A673 (cell line): ENCODE results near the gene UBA7. TPM values are rescaled to one million over a fixed set of nuclear protein-coding genes. Genes with fewer than 3 reads are reported as not detected.
"Not testable (repeated sequence)": the region's sequence is repeated elsewhere in the genome, so short reads cannot be mapped to it uniquely, and the experiment has no call there.

ENCODE experiments used
- BruUV-seq: library from RNA; stranded (reverse); fragments of 400-500 nt; replicated peaks from 2 replicates; lab custom pipeline; 2021; lab: Mats Ljungman, UMichigan
- CTCF ChIA-PET: fragments of 300-600 bp; sonication (Branson Sonifier 250); formaldehyde crosslinking; loops from one replicate; lab custom pipeline; 2022; ENCODE audit warnings: antibody characterized with exemption; lab: Charles Lee
- POLR2A ChIA-PET: fragments of 300-600 bp; sonication (Branson Sonifier 250); formaldehyde crosslinking; loops from one replicate; lab custom pipeline; 2022; ENCODE audit warnings: antibody characterized with exemption; ENCODE audit not compliant: low non-redundant PET; lab: Charles Lee
- DNase-seq: peaks from one replicate; pipeline ENCODE4 v3.0.0-alpha.2; 2015; ENCODE audit warnings: low spot score
- H3K27ac ChIP-seq: fragments of 200-600 bp; sonication (generic); 2 replicates; pipeline ENCODE4 v1.5.1; 2016; ENCODE audit warnings: mixed run types, low read depth, mild to moderate bottlenecking, mixed read lengths, antibody characterized with exemption, low read length; ENCODE audit not compliant: poor library complexity, severe bottlenecking
- H3K27me3 ChIP-seq: fragments of 200-600 bp; sonication (generic); replicated peaks from 2 replicates; pipeline ENCODE4 v1.6.1; 2017; ENCODE audit warnings: mixed run types, low read depth, mild to moderate bottlenecking, mixed read lengths, antibody characterized with exemption, low read length; ENCODE audit not compliant: insufficient read depth, poor library complexity
- H3K36me3 ChIP-seq: fragments of 200-600 bp; sonication (generic); 2 replicates; pipeline ENCODE4 v1.6.1; 2016; ENCODE audit warnings: mixed run types, mild to moderate bottlenecking, mixed read lengths, antibody characterized with exemption, low read length; ENCODE audit not compliant: insufficient read depth, poor library complexity, severe bottlenecking
- H3K4me1 ChIP-seq: fragments of 200-600 bp; sonication (generic); 2 replicates; pipeline ENCODE4 v1.6.1; 2017; ENCODE audit warnings: mixed run types, mild to moderate bottlenecking, mixed read lengths, antibody characterized with exemption, low read length; ENCODE audit not compliant: insufficient read depth, poor library complexity, severe bottlenecking
- H3K4me3 ChIP-seq: fragments of 200-600 bp; sonication (generic); 2 replicates; pipeline ENCODE4 v1.5.1; 2016; ENCODE audit warnings: low read depth, mixed run types, mild to moderate bottlenecking, mixed read lengths, low read length; ENCODE audit not compliant: poor library complexity, severe bottlenecking
- H3K9me3 ChIP-seq: fragments of 200-600 bp; sonication (generic); 2 replicates; pipeline ENCODE4 v1.6.1; 2016; ENCODE audit warnings: mixed run types, low read depth, mild to moderate bottlenecking, mixed read lengths, antibody characterized with exemption, low read length; ENCODE audit not compliant: poor library complexity, severe bottlenecking
- CTCF ChIP-seq: fragments of 300-800, 200-600 bp; sonication (generic); conservative IDR thresholded peaks from 2 replicates; pipeline ENCODE4 v1.5.1; 2017; ENCODE audit warnings: low read depth, mild to moderate bottlenecking, antibody characterized with exemption, low read length, moderate library complexity, mixed read lengths
- EZH2 ChIP-seq: fragments of 200-600 bp; sonication (generic); IDR thresholded peaks from 2 replicates; pipeline ENCODE4 v1.6.1; 2017; ENCODE audit warnings: borderline replicate concordance, low read depth, mild to moderate bottlenecking, mixed read lengths, antibody characterized with exemption, low read length; ENCODE audit not compliant: poor library complexity, severe bottlenecking
- intact Hi-C: fragments of 100-400 bp; cut with micrococcal nuclease; formaldehyde crosslinking; loops from one replicate; pipeline ENCODE4 v1.10.0; 2022; ENCODE audit not compliant: unreplicated experiment
- total RNA-seq: library from RNA; stranded (reverse); gene quantifications from 2 replicates; pipeline ENCODE4 v1.2.3, GENCODE V29; 2021

Gene UBA7
- total RNA-seq, 1 experiment from 2014 or later = 2.2 TPM

GRCh38 chr3:49831341-49831740 lies 17.6 kb upstream of the UBA7 start:
- Histone ChIP-seq H3K4me3 (no peak overlapping the region), H3K27me3 (no peaks in the 10 kb centered on the region), H3K9me3 (no peaks in the 10 kb centered on the region), H3K36me3 (no peaks in the 10 kb centered on the region), H3K27ac (no peak overlapping the region), H3K4me1 (no peaks in the 10 kb centered on the region)
- DNase-seq = no peak
- POLR2A ChIA-PET = no interaction called here
- no peak for TF ChIP-seq CTCF
- no peak for TF ChIP-seq EZH2
- BruUV-seq = no TSS peak
- CTCF ChIA-PET = no interaction called here
- intact Hi-C loops = no loop called here

GRCh38 chr3:49826016-49826415 lies 12.3 kb upstream of the UBA7 start:
- ChIA-PET POLR2A (no interaction called here), CTCF (no interaction called here)
- H3K9me3 ChIP-seq = no peaks in the 10 kb centered on the region
- intact Hi-C loops = no loop called here
- H3K27me3 ChIP-seq = no peaks in the 10 kb centered on the region
- BruUV-seq = no TSS peak
- no peaks in the 10 kb centered on the region for H3K4me1 ChIP-seq
- TF ChIP-seq CTCF (no peak), EZH2 (no peak)
- no peak overlapping the region for H3K4me3 ChIP-seq
- no peak overlapping the region for H3K27ac ChIP-seq
- H3K36me3 ChIP-seq = no peaks in the 10 kb centered on the region
- DNase-seq = no peak

GRCh38 chr3:49823131-49823530 lies 9.4 kb upstream of the UBA7 start:
- intact Hi-C loops, H3K36me3 ChIP-seq, H3K4me1 ChIP-seq, H3K27me3 ChIP-seq, BruUV-seq, H3K4me3 ChIP-seq, H3K27ac ChIP-seq, DNase-seq, POLR2A ChIA-PET, H3K9me3 ChIP-seq, CTCF ChIA-PET: not testable (repeated sequence)

- intact Hi-C loops = no loop called here
- Histone ChIP-seq H3K27ac (no peak overlapping the region), H3K27me3 (no peaks in the 10 kb centered on the region), H3K4me3 (no peak overlapping the region), H3K4me1 (no peaks in the 10 kb centered on the region), H3K9me3 (no peaks in the 10 kb centered on the region), H3K36me3 (no peaks in the 10 kb centered on the region)
- BruUV-seq = no TSS peak
- ChIA-PET POLR2A (interaction anchor here (0.6 kb wide), 1 partner anchor 166 kb away, joined by 4 read pairs; no protein-coding TSS in a partner anchor), CTCF (interaction anchor here (0.6 kb wide), 1 partner anchor 145 kb away, joined by 3 read pairs; no protein-coding TSS in a partner anchor)
- TF ChIP-seq CTCF (no peak), EZH2 (no peak)
- DNase-seq = no peak
Observed at GRCh38 chr3:49812916-49813496, 747 bp downstream of the UBA7 start.
